ENCODE results near the gene UPK1B. TPM values are rescaled to one million over a fixed set of nuclear protein-coding genes. Genes with fewer than 3 reads are reported as not detected.

Gene UPK1B
- total and polyA plus RNA-seq, 4 donors: 0.08 to 0.23 (median 0.14) TPM

DNA sequence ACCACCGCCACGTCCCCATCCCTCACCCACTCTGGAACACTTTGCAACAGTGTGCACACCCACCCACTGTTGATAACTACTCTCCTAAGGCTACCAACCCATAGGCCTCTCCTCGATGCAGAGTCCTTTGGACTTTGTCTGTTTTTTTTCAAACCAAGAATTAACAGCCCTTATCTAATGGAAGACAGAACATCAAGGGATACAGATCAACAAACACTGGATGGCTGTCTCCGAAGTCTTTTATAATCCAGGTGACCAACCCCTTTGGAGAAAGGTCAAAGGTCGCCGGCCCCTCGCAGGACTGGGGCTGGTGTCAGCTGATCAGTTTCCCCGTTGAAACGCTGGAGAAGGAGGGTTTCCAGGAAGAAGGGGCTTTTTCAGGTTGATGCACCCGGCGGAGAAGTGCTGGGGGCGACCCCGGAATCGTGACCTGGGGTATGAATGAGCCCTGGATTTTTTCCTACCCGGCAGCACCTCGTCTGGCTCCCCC lies 66.7 kb downstream of the UPK1B start:
- H3K9me3 ChIP-seq (ENCODE audit: control insufficient read depth in 4 of 4, low read length in 3 of 4): no peaks in the 10 kb centered on the region
- DNase-seq (ENCODE audit: low spot score): peak; percentile 59
- peaks cover 2 to 22% (median 20%) of the 10 kb centered on the region in 4 donors for H3K4me1 ChIP-seq (ENCODE audit: control insufficient read depth in 4 of 4, insufficient read depth in 4 of 4, low read length in 3 of 4)

More for the DNA sequence above, 66.7 kb downstream of the UPK1B start:
- TF ChIP-seq HNF4A (conservative IDR thresholded peaks at IDR 0.05) (peak; percentile 54 to 61), FOXA1 (IDR thresholded peaks at IDR 0.05) (no peak), TAF1 (conservative IDR thresholded peaks at IDR 0.05) (no peak), GABPA (IDR thresholded peaks at IDR 0.05 in 1 of 2, conservative IDR thresholded peaks at IDR 0.05 in 1 of 2) (no peak), NR2F2 (IDR thresholded peaks at IDR 0.05) (peak; percentile 68), JUND (IDR thresholded peaks at IDR 0.05) (no peak), EGR1 (IDR thresholded peaks at IDR 0.05; ENCODE audit: low read depth in 2 of 2) (no peak), FOXA2 (IDR thresholded peaks at IDR 0.05) (no peak), HNF4G (IDR thresholded peaks at IDR 0.05) (no peak), RXRA (IDR thresholded peaks at IDR 0.05) (peak in 1 of 2 donors; percentile 37), SP1 (IDR thresholded peaks at IDR 0.05) (peak; percentile 16), YY1 (IDR thresholded peaks at IDR 0.05) (no peak), RAD21 (IDR thresholded peaks at IDR 0.05) (no peak)
- TF ChIP-seq, protein P1, sequence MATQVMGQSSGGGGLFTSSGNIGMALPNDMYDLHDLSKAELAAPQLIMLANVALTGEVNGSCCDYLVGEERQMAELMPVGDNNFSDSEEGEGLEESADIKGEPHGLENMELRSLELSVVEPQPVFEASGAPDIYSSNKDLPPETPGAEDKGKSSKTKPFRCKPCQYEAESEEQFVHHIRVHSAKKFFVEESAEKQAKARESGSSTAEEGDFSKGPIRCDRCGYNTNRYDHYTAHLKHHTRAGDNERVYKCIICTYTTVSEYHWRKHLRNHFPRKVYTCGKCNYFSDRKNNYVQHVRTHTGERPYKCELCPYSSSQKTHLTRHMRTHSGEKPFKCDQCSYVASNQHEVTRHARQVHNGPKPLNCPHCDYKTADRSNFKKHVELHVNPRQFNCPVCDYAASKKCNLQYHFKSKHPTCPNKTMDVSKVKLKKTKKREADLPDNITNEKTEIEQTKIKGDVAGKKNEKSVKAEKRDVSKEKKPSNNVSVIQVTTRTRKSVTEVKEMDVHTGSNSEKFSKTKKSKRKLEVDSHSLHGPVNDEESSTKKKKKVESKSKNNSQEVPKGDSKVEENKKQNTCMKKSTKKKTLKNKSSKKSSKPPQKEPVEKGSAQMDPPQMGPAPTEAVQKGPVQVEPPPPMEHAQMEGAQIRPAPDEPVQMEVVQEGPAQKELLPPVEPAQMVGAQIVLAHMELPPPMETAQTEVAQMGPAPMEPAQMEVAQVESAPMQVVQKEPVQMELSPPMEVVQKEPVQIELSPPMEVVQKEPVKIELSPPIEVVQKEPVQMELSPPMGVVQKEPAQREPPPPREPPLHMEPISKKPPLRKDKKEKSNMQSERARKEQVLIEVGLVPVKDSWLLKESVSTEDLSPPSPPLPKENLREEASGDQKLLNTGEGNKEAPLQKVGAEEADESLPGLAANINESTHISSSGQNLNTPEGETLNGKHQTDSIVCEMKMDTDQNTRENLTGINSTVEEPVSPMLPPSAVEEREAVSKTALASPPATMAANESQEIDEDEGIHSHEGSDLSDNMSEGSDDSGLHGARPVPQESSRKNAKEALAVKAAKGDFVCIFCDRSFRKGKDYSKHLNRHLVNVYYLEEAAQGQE (IDR thresholded peaks at IDR 0.05): no peak
- TF ChIP-seq, protein P2, sequence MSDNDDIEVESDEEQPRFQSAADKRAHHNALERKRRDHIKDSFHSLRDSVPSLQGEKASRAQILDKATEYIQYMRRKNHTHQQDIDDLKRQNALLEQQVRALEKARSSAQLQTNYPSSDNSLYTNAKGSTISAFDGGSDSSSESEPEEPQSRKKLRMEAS (IDR thresholded peaks at IDR 0.05): no peak
- TF ChIP-seq, protein P3, sequence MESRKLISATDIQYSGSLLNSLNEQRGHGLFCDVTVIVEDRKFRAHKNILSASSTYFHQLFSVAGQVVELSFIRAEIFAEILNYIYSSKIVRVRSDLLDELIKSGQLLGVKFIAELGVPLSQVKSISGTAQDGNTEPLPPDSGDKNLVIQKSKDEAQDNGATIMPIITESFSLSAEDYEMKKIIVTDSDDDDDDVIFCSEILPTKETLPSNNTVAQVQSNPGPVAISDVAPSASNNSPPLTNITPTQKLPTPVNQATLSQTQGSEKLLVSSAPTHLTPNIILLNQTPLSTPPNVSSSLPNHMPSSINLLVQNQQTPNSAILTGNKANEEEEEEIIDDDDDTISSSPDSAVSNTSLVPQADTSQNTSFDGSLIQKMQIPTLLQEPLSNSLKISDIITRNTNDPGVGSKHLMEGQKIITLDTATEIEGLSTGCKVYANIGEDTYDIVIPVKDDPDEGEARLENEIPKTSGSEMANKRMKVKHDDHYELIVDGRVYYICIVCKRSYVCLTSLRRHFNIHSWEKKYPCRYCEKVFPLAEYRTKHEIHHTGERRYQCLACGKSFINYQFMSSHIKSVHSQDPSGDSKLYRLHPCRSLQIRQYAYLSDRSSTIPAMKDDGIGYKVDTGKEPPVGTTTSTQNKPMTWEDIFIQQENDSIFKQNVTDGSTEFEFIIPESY (IDR thresholded peaks at IDR 0.05): no peak
- TF ChIP-seq, protein P4, sequence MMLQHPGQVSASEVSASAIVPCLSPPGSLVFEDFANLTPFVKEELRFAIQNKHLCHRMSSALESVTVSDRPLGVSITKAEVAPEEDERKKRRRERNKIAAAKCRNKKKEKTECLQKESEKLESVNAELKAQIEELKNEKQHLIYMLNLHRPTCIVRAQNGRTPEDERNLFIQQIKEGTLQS (IDR thresholded peaks at IDR 0.05): no peak
- TF ChIP-seq, protein P5, sequence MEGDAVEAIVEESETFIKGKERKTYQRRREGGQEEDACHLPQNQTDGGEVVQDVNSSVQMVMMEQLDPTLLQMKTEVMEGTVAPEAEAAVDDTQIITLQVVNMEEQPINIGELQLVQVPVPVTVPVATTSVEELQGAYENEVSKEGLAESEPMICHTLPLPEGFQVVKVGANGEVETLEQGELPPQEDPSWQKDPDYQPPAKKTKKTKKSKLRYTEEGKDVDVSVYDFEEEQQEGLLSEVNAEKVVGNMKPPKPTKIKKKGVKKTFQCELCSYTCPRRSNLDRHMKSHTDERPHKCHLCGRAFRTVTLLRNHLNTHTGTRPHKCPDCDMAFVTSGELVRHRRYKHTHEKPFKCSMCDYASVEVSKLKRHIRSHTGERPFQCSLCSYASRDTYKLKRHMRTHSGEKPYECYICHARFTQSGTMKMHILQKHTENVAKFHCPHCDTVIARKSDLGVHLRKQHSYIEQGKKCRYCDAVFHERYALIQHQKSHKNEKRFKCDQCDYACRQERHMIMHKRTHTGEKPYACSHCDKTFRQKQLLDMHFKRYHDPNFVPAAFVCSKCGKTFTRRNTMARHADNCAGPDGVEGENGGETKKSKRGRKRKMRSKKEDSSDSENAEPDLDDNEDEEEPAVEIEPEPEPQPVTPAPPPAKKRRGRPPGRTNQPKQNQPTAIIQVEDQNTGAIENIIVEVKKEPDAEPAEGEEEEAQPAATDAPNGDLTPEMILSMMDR (IDR thresholded peaks at IDR 0.05; ENCODE audit: low read depth, low read length, missing input control): no peak
- Histone ChIP-seq H3K9ac (ENCODE audit: low read depth in 1 of 2, low read length in 2 of 2) (peak overlapping the region; percentile 77 to 84), H3K27me3 (ENCODE audit: control insufficient read depth in 4 of 4, insufficient read depth in 4 of 4, low read length in 3 of 4) (no peaks in the 10 kb centered on the region), H3K27ac (ENCODE audit: low read depth in 1 of 2, low read length in 2 of 2) (peak overlapping the region; percentile 90 to 95), H3K36me3 (ENCODE audit: control insufficient read depth in 4 of 4, insufficient read depth in 3 of 4, low read depth in 1 of 4, low read length in 3 of 4) (peaks cover 0 to 9% (median 5%) of the 10 kb centered on the region in 4 donors), H3K4me3 (ENCODE audit: low read depth in 1 of 3, low read length in 3 of 3) (peak overlapping the region; percentile 87 to 99 (median 88))
- WGBS: 3% methylated on average over 16 of the region's 16 CpGs
